ENCODE data around the gene KLHL3. TPM values are rescaled to one million over a fixed set of nuclear protein-coding genes. Genes with fewer than 3 reads are reported as not detected.

Gene KLHL3
- total and polyA plus RNA-seq, 9 of the 15 experiments (the other 6 are each of a cell fraction or from before 2014, with no cell fraction given) = under 0.01 to 1.5 (median 0.22) TPM

DNA sequence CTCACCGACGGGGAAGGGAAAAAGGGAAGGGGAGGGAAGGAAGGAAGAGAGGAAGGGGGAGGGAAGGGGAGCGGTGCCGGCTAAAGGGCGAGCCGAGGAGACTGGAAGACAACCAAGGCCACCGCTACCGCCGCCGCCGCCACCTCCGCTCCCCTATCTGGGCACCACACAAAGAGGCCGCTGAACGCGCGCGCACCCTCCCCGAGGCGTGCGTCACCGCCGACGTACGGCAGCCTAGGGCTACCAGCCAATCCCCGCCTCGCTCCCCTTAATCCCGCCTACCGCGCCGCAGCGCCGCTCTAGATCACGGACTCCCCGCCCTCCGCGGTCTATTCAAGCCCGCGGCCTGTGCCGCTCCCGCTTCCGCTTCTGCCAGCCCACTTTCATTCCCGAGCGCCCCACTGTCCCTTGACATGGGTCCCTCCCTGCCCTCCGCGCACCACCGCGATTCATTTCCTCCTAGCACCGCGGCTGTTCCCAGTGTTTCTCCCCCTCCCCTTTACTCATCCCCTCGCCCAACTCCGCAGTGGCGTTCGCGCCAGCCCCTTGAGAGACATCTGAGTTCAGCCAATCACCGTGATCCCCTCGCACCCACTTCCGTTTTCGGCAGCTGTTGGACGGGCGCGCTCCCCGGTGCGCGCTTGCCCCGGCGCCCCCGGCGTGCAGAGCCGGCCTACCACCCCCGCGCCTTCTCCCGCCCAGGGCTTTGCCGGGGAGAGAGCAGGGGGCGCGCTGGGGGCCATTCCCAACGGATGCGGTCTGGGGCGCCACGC is 18.5 kb upstream of the KLHL3 start, which contains the start of gene HNRNPA0 (continued):
- TF ChIP-seq, protein P1, sequence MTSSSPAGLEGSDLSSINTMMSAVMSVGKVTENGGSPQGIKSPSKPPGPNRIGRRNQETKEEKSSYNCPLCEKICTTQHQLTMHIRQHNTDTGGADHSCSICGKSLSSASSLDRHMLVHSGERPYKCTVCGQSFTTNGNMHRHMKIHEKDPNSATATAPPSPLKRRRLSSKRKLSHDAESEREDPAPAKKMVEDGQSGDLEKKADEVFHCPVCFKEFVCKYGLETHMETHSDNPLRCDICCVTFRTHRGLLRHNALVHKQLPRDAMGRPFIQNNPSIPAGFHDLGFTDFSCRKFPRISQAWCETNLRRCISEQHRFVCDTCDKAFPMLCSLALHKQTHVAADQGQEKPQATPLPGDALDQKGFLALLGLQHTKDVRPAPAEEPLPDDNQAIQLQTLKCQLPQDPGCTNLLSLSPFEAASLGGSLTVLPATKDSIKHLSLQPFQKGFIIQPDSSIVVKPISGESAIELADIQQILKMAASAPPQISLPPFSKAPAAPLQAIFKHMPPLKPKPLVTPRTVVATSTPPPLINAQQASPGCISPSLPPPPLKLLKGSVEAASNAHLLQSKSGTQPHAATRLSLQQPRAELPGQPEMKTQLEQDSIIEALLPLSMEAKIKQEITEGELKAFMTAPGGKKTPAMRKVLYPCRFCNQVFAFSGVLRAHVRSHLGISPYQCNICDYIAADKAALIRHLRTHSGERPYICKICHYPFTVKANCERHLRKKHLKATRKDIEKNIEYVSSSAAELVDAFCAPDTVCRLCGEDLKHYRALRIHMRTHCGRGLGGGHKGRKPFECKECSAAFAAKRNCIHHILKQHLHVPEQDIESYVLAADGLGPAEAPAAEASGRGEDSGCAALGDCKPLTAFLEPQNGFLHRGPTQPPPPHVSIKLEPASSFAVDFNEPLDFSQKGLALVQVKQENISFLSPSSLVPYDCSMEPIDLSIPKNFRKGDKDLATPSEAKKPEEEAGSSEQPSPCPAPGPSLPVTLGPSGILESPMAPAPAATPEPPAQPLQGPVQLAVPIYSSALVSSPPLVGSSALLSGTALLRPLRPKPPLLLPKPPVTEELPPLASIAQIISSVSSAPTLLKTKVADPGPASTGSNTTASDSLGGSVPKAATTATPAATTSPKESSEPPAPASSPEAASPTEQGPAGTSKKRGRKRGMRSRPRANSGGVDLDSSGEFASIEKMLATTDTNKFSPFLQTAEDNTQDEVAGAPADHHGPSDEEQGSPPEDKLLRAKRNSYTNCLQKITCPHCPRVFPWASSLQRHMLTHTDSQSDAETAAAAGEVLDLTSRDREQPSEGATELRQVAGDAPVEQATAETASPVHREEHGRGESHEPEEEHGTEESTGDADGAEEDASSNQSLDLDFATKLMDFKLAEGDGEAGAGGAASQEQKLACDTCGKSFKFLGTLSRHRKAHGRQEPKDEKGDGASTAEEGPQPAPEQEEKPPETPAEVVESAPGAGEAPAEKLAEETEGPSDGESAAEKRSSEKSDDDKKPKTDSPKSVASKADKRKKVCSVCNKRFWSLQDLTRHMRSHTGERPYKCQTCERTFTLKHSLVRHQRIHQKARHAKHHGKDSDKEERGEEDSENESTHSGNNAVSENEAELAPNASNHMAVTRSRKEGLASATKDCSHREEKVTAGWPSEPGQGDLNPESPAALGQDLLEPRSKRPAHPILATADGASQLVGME (CRISPR knock-in tag; IDR thresholded peaks at IDR 0.05) = no peak
- TF ChIP-seq EZH2 (IDR thresholded peaks at IDR 0.05; ENCODE audit: borderline replicate concordance, low read depth, low read length) (no peak), NCOR1 (IDR thresholded peaks at IDR 0.05) (peak; percentile 30), CBX8 (IDR thresholded peaks at IDR 0.05; ENCODE audit: borderline replicate concordance, extremely low read depth, low read depth, low read length, poor library complexity, severe bottlenecking) (no peak), MECOM (CRISPR knock-in tag; IDR thresholded peaks at IDR 0.05) (peak; percentile 74; the same call in 1 of the 2 replicates), BCOR (IDR thresholded peaks at IDR 0.05) (no peak; the same call in 1 of the 2 replicates), MBD2 (IDR thresholded peaks at IDR 0.05; ENCODE audit: borderline replicate concordance, low read depth) (peak; percentile 40), NFATC3 (IDR thresholded peaks at IDR 0.05) (0 out of 2 replicates have a peak, but pooled peaks have one; percentile 10), ZNF347 (CRISPR knock-in tag; IDR thresholded peaks at IDR 0.05; ENCODE audit: low read depth) (no peak)
- TF ChIP-seq, protein P2, sequence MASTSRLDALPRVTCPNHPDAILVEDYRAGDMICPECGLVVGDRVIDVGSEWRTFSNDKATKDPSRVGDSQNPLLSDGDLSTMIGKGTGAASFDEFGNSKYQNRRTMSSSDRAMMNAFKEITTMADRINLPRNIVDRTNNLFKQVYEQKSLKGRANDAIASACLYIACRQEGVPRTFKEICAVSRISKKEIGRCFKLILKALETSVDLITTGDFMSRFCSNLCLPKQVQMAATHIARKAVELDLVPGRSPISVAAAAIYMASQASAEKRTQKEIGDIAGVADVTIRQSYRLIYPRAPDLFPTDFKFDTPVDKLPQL (IDR thresholded peaks at IDR 0.05; ENCODE audit: extremely low read depth, insufficient read length) = peak; percentile 38
- TF ChIP-seq, protein P3, sequence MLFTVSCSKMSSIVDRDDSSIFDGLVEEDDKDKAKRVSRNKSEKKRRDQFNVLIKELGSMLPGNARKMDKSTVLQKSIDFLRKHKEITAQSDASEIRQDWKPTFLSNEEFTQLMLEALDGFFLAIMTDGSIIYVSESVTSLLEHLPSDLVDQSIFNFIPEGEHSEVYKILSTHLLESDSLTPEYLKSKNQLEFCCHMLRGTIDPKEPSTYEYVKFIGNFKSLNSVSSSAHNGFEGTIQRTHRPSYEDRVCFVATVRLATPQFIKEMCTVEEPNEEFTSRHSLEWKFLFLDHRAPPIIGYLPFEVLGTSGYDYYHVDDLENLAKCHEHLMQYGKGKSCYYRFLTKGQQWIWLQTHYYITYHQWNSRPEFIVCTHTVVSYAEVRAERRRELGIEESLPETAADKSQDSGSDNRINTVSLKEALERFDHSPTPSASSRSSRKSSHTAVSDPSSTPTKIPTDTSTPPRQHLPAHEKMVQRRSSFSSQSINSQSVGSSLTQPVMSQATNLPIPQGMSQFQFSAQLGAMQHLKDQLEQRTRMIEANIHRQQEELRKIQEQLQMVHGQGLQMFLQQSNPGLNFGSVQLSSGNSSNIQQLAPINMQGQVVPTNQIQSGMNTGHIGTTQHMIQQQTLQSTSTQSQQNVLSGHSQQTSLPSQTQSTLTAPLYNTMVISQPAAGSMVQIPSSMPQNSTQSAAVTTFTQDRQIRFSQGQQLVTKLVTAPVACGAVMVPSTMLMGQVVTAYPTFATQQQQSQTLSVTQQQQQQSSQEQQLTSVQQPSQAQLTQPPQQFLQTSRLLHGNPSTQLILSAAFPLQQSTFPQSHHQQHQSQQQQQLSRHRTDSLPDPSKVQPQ (CRISPR knock-in tag; IDR thresholded peaks at IDR 0.05; ENCODE audit: borderline replicate concordance) = no peak
- TF ChIP-seq, protein P4, sequence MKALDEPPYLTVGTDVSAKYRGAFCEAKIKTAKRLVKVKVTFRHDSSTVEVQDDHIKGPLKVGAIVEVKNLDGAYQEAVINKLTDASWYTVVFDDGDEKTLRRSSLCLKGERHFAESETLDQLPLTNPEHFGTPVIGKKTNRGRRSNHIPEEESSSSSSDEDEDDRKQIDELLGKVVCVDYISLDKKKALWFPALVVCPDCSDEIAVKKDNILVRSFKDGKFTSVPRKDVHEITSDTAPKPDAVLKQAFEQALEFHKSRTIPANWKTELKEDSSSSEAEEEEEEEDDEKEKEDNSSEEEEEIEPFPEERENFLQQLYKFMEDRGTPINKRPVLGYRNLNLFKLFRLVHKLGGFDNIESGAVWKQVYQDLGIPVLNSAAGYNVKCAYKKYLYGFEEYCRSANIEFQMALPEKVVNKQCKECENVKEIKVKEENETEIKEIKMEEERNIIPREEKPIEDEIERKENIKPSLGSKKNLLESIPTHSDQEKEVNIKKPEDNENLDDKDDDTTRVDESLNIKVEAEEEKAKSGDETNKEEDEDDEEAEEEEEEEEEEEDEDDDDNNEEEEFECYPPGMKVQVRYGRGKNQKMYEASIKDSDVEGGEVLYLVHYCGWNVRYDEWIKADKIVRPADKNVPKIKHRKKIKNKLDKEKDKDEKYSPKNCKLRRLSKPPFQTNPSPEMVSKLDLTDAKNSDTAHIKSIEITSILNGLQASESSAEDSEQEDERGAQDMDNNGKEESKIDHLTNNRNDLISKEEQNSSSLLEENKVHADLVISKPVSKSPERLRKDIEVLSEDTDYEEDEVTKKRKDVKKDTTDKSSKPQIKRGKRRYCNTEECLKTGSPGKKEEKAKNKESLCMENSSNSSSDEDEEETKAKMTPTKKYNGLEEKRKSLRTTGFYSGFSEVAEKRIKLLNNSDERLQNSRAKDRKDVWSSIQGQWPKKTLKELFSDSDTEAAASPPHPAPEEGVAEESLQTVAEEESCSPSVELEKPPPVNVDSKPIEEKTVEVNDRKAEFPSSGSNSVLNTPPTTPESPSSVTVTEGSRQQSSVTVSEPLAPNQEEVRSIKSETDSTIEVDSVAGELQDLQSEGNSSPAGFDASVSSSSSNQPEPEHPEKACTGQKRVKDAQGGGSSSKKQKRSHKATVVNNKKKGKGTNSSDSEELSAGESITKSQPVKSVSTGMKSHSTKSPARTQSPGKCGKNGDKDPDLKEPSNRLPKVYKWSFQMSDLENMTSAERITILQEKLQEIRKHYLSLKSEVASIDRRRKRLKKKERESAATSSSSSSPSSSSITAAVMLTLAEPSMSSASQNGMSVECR (CRISPR knock-in tag; IDR thresholded peaks at IDR 0.05) = no peak; the same call in none of the 2 replicates
